Hematopoietic multipotent progenitor cell treated with erythropoietin and hydrocortisone succinate and interleukin-3 and kit ligand, for 4 days (in vitro differentiated cells): ENCODE data around the gene SEPTIN7.
"Not testable (repeated sequence)": the region's sequence is repeated elsewhere in the genome, so short reads cannot be mapped to it uniquely, and the experiment has no call there.

Experiments used
- DNase-seq: peaks from one replicate; pipeline ENCODE4 v3.0.0-alpha.2; 2015

Gene SEPTIN7

DNA sequence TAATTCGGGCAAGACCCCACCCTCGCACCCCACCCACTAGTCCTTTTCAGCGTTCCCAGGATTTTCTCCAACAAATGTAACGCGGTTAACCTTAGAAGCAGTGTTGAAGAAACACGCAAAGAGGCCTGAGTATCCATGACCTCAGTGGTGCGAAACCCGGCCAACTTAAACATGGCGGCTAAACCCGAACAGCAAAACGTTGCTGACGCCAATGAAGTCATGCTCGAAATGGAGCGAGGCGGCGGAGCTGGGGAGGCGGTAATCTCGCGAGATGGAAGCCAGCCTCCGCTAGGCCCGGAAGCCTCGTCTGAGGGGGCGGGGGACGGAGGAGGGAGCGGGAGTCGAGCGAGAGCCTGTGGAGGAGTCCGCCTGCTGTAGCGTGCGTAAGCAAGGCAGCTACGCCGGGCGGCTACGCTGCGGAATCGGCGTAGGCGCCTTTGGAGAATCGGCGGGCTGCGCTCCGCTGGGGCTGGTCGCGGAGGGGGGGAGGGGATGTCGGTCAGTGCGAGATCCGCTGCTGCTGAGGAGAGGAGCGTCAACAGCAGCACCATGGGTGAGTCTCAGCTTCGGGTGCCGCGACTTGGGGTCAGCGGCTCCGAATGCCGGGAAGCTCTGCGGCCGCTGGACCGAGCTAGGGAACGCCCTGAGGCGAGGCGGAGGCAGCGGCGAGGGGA lies at the start of gene SEPTIN7:
SEPTIN7 (plus strand) TSS at position 340 of the 674 bp plus-strand sequence; CDS start at position 493, 153 bp downstream.
- DNase-seq = peak; percentile 100

DNA sequence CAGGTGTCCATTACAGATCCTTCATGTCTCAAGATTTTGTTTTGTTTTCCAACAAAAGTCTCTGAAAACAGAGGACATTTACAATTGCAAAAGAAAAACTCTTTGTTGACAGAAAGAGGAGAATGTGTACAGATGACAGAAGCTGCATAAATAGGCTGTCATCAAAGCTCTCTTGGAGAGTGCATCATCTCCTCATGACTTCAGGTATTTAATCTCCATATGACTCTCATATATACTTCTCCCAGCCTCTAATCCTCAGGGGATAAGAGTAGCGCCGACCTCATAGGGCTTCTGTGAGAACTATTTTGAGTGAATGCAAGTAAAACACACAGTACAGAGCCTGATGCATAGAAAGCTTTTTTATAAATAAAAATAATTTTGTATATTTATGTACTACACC lies 48.1 kb upstream of the SEPTIN7 start:
- DNase-seq = no peak

DNA sequence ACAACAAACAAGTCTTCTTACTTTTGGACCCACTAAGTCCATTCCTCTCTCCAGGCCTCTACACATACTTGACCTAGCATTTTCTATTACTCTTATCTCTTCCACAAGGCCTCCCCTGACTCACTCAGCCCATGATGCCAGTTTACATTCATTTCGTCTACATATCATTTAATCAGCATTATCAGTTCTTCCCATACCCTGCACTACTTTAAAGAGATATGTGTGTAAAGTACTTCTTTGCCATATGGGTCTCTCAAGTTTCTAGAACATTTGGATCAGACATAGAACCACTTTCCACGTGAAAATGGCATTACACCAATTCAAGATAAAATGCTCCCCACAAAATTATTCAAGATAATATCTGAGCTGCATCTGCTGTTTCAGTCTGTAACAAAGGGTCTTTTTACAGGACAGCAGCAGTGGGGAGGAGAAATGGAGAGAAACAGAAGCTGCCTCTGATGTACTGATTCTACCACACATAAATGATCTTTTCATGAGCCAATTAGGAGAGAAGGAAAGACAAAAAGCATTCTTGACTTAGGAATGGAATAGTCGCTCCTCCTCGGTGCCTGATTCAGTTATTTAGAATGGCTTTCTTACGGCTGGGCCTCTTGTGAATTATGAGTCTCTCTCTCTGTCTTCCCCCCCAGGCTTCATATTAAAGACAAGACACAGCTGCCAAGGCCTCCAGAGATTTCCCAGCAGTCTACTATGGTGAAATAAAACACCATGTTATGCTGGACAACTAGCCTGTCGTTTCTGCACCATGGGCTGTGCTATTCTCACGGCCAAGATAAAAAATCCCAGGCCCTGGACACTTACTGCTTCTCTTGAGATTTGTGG lies 46.9 kb upstream of the SEPTIN7 start:
- DNase-seq = peak; percentile 75

DNA sequence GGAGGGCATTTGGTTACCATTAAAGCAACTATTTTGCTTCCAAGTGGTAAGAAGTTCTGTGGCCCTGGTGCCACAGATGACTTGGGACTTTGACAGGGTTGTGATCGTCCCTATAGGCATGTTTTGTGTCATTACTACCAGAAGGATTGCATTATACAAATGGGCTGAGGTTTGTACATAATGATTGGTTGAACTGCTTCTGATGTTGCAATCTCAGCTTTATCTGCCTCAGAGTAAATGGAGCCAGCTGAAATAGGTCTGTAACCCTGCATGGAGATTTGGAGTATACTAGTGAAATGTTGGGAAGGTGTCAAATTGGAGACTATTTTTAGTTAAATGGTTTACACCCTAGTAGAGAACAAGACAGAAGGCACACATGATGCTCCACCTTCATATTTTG lies 46.1 kb upstream of the SEPTIN7 start:
- DNase-seq = peak; percentile 34

DNA sequence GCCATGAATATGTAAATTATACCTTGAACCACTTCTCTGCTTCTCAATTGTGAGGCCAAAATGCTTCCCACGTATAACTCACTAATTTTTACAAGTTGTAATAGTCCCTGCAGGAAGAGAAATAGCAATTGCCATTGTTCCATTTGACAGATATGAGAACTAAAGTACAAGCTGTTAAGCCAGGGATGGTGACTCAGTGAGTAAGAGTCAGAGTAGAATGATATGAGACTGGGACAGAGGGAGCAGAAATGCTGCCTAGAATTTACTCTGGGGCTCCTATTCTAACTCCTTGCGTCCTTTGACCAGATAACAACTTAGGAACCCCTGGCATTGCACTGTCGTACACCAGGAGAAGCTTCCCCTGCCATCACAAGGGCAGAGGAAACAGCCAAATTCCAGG lies 45.1 kb upstream of the SEPTIN7 start:
- DNase-seq = no peak

DNA sequence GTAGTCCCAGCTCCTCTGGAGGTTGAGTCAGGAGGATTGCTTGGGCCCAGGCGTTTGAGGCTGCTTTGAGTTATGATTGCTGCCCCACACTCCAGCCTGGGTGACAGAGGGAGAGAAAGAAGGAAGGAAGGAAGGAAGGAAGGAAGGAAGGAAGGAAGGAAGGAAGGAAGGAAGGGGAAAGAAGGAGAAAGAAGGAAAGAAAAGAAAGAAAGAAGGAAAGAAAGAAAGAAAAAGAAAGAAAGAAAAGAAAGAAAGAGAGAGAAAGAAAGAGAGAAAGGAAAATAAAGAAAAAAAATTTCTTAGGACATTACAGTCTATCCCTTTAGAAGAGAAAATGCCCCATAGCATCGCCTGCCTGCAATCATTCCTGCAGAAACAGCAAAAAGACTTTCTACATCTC lies 44.4 kb upstream of the SEPTIN7 start:
- DNase-seq = not testable (repeated sequence)

DNA sequence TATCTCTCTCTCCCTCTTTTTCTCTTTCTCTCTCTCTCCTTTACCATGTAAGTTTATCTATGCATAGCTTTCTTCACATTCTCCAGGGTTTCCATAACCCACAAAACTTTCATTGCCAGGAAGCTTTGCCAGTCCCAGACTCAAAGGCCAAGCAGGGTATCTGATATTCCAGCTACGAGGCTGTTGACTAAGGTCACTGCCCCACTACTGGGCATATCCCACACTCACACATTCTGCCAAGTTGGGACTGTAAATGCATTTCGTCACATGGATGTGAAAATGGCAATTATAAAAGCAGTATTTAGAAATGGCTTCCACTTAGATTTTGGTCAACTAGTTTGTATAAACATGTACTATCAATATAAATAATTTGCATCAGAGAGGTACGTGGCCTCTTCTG lies 43.3 kb upstream of the SEPTIN7 start:
- no peak for DNase-seq

DNA sequence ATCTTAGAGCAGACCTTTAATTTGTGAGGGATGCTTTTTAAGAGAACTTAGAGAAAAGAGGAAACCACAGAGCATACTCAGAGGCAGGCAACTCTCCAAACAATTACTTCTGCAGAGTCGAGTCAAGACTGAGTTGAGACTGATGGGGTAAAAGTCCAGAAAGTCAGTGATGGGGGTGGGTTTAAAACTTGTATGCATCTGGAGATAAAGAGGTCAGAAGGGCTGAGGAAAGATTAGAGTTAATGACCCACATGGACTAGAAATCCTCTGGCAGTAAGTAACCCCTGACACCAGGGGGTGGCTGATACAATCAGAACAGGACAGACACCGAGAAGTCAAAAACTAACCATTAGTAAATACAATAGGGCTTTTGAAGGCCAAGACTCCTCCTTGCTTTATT lies 42.4 kb upstream of the SEPTIN7 start:
- DNase-seq = peak; percentile 81

DNA sequence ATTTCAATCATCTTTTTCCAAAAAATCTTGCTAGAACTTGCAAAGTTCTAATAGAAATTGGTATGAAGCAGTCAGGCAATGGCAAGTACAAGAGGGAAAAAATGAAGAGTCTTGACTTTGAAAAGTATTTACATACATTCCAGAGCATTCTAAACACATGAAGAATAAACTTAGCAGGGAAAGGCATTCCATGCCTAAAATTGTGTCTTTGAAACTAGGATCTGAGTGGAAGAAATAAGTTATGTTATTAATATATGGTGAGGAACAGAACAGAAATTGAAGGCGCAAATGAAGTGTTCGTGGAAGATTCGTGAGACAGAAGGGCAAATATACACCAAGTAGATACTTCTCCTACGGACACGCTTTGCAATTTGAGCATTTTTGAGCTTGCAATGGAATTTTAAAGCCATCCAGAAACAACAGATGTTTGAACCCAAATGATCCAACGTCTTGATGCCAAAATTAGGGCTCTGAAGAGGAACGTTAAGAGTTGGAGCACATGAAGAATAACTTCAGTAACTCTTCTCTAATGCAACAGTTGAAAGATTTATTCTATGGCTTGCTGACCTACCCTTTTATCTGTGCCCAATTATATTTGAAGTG lies 40.6 kb upstream of the SEPTIN7 start:
- no peak for DNase-seq

DNA sequence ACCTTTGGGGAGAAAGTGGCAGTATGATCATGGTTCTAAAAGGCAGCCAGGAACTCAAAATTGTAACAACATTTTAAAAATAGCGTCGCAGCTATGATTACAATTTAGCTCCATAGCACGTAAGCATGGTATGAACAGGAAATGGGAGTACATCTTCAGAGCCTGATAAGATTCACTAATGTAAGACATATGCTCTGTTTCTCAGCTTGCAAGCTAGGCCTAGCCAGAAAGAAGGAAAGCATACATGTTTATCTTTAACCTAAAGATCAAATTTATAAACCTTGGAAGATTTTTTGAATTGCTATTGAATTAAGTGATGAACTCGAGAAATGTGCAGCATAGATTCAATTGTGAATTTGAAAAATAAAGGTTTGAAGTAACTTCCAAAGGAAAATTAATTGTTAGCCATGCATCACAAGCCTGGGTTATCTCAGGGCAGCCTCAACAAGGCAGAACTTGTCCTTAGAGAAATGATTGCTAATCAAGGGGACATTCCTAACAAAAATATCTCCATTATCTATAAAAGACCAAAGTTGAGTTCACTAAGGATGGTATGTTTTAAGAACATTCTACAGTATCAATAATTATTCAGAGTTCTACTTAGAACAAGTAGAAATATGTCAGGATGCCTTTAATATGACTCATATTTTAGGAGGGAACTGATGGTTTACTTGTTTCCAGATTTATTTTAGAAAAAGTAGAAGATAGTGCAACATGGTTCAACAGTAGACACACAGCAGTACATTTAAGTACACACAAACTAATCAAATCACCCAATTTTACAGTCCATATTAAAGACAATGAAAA lies 38.8 kb upstream of the SEPTIN7 start:
- DNase-seq = peak; percentile 77

DNA sequence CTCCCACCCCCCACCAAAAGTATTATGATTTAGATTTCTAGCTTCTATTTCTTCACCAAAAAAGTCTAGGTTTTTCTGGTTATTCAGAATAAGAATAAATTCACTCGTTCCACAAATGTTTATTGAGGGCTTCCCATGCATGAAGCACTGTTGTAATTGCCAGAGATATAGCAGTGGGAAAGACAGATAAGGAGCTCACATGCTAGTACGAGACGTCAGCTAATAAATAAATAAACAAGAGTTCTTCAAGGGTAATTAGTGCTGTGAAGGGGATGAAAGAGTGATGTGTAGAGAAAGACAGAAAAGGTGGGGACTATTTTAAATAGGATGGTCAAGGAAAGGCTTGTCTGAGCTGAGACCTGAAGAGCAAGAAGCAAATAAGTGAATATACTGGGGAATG lies 38.1 kb upstream of the SEPTIN7 start:
- no peak for DNase-seq

DNA sequence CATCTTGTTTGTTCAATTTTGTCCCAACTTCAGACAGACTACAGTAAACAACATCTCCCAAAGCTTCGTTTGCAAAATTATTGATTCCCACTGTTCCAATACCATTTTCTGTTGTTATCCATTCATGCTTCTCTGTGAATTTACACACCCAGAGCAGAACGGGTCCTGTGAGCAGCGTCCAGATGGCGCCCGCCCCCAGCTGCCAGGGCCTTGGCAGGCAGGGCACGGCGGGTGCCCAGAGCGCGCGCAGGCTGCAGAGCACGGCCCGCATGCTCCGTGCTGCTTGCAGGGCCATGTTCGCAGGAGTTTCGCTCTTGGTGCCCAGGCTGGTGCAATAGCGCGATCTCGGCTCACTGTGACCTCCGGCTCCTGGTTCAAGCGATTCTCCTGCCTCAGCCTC lies 32.5 kb upstream of the SEPTIN7 start:
- no peak for DNase-seq

DNA sequence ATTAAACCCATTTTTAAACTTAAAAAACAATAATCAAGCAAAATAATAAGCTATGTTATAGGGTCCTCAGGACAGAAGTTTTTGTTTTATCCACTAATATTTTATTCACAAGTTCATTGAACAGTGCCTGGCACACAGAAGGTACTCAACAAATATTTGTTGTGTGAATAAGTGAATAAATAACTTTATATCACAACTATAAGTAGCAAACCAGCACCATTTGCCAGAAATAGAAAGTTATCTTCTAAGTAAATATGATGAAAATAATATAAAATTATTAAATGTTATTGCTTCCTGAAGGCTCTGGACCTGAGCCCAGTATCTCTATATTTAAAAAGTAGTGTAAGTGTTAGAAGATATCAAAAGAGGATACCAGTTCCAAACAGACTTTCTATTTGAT lies 29.1 kb upstream of the SEPTIN7 start:
- DNase-seq = no peak

DNA sequence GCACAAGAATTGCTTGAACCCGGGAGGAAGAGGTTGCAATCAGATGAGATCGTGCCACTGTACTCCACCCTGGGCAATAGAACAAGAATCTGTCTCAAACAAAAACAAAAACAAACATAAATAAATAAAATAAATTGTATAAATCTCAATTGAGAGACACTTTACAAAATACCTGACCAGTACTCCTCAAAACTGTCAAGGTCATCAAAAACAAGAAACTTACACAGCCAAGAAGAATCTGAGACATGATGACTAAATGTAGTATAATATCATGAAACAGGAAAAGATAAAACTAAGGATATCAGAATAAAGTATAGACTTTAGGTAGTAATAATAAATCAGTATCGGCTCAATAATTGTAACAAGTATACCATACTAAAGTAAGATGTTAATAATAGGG lies 26.9 kb upstream of the SEPTIN7 start:
- no peak for DNase-seq

DNA sequence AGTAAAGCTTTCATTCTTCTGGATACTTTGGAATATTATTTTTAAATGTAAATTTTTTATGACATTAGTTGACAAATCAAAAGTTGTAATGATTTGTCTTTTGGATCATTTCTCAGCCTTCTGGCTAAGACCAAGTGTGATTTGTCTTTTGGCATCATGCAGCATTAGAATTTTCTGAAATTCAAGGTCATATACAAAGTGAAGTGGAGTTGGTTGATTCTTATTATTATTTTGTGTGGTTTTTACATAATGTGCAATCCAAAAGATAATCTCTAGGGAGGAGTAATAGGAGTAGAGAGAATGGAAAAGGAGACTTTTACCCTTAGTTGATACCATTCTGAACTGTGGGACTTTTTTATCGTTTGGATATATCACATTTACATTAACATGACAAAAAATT lies 24.2 kb upstream of the SEPTIN7 start:
- DNase-seq = no peak

DNA sequence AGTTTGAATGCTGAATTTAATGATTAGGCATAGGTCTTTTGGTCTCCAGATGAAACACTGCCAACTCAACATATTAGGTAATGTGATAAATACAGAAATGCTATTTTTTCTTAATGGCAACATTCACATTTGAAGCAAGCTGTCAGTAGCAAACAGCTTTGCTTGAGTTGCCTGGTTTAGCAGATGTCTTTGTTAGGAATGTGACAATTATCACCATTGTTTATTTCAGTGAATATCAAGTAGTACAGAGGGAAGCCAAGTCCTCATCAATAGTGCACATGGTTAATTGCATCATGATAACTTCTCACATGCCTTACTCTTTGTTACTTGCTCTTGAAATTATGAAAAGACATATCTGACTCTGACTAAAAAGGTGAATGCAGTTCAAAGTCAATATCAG lies 23.7 kb upstream of the SEPTIN7 start:
- DNase-seq = no peak

DNA sequence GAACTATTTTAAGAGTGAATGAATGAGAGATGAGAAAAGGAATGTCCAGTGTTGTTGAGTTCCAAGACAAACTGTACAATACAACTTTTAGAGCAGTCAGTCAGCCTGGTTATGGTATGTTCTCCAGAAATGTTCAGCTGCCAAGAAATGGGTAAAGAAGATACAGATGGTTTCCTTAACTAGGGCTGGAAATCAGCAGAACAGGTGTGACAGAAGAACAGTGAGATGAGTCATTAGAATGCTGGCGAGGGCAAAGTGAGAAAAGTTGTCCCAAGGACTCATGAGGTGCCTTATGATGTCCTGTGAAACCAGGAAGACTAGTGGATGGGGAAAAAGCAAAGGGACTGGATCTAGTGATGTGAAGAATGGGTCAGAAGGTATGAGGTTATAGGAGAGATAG lies 20.8 kb upstream of the SEPTIN7 start:
- no peak for DNase-seq

DNA sequence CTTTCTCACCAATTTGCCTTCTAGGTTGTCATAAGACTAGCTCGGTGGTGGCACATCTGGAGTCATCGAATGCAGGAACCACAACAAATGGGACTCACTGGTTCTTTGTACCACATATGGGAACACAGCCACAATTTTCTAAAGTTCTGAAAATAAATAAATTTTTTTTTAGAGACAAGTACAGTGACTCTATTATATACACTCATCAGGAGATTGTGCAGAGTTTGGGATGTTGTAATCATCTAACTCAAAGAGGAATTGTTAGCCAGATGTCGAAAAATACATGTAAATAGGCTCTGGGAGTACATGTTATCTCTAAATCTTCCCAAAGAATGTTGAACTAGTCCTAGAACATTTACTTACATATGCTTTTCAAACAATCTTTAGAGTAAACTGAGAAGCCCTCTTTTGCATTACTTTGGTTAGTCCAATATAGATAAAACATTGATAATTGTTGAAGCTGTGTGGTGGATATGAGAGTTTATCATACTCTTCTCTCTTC lies 19.6 kb upstream of the SEPTIN7 start:
- DNase-seq = no peak

DNA sequence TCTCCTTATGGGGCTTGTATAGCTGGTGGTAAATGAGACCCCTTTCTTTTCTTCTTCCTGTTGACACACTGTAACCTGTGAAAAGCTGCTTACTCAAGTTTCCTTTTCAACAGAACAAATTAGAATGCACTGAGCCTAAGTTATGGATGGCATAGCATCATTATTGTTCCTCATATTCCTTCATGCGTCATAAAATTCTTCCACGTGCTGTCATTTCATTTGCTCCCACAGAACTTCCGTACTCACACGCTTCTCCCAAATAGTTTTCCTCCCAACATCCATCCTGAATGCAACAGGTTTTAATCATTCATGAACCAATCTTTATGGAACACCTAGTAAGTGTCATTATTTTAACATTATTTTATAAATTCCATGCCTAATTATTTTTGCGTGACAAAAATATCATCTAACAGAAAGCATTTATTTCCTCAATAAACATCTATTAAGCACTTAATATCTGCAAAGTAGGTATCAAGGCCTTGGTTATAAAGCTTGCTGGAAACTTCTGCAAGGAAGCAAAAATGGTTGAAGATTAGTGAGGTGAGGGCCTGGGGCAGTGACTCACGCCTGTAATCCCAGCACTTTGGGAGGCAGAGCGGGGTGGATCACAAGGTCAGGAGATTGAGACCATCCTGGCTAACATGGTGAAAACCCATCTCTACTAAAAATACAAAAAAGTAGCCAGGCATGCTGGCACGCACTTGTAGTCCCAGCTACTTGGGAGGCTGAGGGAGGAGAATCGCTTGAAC lies 18.9 kb upstream of the SEPTIN7 start:
- DNase-seq = no peak

DNA sequence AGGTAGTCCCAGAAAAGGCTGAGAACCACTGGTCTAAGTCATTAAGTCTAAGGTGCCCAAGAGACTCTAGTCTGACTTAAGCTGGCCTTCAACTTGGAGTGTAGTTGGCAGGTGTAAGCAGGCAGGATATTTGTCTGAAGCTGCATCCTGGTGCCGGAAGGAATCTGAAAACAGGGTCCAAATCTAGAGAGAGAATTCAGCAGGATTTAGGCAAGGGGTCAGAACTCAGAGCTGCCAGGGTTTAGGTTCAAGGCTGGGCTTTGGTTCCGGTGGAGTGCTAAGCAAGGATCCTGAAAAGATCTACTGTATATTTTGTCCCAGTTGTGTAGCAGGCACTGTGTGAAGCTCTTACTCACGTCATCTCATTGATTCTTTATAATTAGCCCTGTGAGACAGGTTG lies 16.5 kb upstream of the SEPTIN7 start:
- DNase-seq = no peak

DNA sequence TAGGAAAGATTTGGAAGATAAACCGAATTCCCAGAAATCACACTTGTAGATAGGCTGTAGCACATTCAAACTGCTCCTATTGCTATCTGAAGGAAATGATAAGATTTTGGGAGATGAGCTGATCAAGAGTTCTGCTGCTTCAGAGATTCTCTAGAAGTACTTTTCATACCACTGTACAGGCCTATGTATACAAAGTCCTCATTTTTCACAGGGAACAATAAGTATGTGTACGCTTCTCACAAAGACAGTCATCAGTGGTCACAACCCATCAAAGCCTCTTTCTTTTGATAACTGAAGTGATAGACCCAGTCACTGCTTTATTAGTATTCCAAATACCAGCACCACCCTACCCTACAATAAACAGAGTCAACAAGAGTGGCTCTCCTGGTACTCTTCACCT lies 15.6 kb upstream of the SEPTIN7 start:
- DNase-seq = no peak

DNA sequence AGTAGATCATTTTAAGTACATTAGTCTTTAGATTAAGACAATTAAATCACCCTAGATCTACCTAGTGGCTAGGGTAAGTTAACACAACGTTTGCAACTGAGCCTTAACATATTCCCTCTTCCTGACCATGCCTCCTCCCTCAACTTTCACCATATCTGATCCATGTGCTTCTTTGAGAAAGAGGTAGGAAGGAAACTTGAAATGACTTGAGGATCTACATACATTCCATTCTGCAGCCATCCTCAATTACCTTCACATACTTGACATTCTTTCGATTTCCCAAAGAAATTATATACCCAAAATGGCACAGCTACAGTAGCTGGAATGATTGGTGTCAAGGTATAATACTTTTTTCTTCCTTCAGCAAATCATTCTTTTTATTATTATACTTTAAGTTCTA lies 12.9 kb upstream of the SEPTIN7 start:
- DNase-seq = no peak
